GM18951 (cell line): ENCODE results near the gene UTP14C.
"Not testable (repeated sequence)": the region's sequence is repeated elsewhere in the genome, so short reads cannot be mapped to it uniquely, and the experiment has no call there.

Experiments used
- POLR2A ChIP-seq: IDR thresholded peaks from 4 replicates; pipeline ENCODE4 v1.6.1; 2011; ENCODE audit warnings: mild to moderate bottlenecking; ENCODE audit not compliant: insufficient read length, insufficient read depth; ENCODE audit errors: extremely low read depth
- in situ Hi-C: fragments of 300-500 bp; cut with MboI; formaldehyde crosslinking; loops from one replicate; pipeline ENCODE4 v1.12.0; 2022; ENCODE audit warnings: low sequenced_read_pairs, mixed read lengths, inconsistent platforms; ENCODE audit not compliant: unreplicated experiment

Gene UTP14C, protein sequence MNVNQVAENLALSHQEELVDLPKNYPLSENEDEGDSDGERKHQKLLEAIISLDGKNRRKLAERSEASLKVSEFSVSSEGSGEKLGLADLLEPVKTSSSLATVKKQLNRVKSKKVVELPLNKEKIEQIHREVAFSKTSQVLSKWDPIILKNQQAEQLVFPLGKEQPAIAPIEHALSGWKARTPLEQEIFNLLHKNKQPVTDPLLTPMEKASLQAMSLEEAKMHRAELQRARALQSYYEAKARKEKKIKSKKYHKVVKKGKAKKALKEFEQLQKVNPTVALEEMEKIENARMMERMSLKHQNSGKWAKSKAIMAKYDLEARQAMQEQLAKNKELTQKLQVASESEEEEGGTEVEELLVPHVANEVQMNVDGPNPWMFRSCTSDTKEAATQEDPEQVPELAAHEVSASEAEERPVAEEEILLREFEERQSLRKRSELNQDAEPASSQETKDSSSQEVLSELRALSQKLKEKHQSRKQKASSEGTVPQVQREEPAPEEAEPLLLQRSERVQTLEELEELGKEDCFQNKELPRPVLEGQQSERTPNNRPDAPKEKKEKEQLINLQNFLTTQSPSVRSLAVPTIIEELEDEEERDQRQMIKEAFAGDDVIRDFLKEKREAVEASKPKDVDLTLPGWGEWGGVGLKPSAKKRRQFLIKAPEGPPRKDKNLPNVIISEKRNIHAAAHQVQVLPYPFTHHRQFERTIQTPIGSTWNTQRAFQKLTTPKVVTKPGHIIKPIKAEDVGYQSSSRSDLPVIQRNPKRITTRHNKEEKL

DNA sequence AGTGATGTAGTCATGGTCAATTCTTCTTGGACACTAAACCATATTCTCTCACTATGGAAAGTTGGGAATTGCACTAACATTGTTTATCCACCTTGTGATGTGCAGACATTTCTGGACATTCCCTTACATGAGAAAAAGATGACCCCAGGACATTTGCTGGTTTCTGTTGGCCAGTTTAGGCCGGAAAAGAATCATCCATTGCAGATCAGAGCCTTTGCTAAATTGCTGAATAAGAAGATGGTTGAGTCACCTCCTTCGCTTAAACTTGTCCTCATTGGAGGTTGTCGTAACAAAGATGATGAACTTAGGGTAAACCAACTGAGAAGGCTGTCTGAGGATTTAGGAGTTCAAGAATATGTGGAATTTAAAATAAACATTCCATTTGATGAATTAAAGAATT, at the start of gene UTP14C:
TSS of gene UTP14C (plus strand) at position 211 of the 400 bp plus-strand sequence. CDS start 4,114 bp downstream, outside the sequence.
- in situ Hi-C loops, result no loop called here
- no peak for TF ChIP-seq POLR2A

DNA sequence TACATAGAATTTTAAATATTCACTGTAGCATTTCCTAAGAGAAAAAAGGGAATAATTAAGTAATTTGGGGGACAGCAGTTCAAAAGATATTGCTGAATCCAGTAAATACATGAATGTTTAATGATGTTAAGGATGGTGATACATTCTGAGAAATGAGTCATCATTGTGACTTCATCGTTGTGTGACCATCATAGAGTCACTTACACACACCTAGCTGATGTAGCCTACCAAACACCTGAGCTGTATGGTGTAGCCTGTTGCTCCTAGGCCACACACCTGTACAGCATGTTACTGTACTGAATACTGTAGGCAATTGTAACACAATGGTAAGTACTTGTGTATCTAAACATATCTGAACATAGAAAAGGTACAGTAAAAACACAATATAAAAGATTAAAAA, 48.1 kb upstream of the UTP14C start:
- in situ Hi-C loops, result no loop called here
- TF ChIP-seq POLR2A, result no peak

DNA sequence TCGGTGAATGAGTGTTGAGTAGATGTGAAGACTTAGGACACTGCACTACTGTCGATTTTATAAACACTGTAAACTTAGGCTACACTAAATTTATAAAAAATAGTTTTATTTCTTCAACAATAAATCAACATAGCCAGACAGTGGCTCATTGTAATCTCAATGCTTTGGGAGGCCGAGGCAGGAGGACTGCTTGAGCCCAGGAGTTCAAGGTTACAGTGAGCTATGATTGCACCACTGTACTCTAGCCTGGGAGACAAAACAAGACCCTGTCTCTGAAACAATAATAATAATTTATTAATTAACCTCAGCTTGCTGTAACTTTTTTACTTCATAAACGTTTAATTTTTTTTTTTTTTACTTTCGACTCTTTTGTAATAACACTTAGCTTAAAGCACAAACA, 47.6 kb upstream of the UTP14C start:
- in situ Hi-C loops, result no loop called here
- TF ChIP-seq POLR2A, result no peak

DNA sequence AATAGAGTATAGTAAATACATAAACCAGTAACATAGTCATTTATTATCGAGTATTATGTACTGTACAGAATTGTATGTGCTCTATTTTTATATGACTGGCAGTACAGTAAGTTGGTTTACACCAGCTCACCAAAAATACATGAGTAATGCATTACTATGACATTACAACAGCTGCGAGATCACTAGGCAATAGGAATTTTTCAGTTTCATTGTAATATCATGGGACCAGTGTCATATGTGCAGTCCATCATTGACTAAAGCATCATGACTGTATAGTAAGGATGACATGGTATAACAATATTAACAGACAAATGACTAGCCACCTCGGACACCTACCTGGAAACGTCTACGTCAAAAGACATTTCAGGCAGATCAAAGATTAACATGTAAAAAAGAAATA, 46.9 kb upstream of the UTP14C start:
- in situ Hi-C loops, result no loop called here
- TF ChIP-seq POLR2A, result no peak

DNA sequence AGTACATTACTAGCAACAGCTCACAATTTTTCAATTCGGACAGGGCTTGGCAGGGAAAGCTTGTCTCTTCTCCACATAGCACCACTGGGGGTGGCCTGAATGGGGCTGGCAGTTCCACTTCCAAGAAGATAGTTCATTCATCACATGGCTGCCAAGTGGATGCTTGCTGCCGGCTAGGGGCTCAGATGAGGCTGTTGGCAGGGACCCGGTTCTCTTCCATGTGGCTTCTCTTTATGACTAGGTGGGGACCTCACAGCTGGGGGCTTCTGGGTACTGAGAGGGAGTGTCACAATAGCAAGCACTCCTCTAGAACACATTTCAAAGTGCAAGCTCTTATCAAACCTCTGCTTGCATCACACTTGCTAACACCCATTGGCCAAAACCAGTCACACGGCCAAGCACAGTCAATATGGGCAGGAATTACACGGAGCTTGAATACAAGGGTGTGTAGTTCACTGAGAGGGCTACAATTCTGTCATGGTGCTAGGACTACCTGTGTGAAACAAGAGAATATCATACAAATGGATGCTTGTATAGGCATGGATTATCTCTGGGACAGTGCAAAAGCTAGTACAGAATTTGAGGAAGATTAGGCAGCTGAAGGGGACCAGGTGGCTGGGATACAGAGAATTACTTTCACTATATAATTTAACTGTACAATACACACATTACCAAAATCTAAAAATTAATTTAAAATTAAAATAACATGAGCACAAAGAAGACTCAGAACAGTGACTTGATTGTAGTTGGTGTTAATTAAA, 45.5 kb upstream of the UTP14C start:
- TF ChIP-seq POLR2A, result no peak
- in situ Hi-C loops, result no loop called here

DNA sequence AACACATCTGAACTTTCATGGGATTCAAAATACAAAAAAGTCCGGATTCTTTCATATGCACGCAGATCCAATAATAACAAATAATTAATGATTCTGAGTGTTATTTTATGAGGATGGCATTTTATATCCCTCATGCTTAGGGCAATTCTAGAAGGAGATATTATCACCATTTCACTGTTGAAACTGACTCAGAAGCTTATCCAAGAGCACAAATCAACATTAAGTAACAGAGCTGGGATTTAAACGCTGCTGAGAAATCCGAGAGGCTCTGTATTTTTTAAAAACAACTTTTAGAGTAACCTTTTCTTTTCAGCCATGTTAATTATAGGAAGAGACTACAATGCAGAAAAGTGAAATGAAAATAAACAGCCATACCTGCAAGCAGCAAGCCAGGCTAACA, 43.6 kb upstream of the UTP14C start:
- TF ChIP-seq POLR2A, result no peak
- in situ Hi-C loops, result no loop called here

DNA sequence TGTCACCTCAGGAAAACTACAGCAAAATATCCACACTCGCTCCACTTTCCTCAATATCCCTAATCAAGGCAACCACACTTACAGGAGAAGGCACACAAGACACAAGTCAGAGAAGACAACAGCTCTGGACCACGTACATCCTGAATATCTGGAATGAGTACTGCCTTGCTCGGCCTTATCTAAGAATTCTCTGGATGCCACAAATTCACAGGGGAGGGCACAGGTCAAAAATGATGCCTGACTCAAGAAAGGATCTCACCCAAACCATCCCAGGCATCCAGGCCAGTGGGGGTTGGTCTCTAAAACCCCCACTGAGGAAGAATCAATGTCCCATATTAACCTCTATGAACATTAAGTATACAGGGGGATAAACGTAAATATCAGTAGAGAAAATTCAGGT, 43.1 kb upstream of the UTP14C start:
- TF ChIP-seq POLR2A, result no peak
- in situ Hi-C loops, result no loop called here

DNA sequence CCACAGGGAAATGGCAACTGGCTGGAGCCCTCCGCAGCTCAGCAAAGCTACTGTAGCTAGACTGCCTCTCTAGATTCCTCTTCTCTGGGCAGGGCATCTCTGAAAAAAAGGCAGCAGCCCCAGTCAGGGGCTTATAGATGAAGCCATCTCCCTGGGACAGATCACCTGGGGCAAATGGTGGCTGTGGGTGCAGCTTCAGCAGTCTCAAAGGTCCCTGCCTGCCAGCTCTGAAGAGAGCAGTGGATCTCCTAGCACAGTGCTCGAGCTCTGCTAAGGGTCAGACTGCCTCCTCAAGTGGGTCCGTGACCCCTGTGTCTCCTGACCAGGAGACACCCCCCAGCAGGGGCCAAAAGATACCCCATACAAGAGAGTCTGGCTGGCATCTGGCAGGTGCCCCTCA, 41.2 kb upstream of the UTP14C start:
- in situ Hi-C loops, result not testable (repeated sequence)

DNA sequence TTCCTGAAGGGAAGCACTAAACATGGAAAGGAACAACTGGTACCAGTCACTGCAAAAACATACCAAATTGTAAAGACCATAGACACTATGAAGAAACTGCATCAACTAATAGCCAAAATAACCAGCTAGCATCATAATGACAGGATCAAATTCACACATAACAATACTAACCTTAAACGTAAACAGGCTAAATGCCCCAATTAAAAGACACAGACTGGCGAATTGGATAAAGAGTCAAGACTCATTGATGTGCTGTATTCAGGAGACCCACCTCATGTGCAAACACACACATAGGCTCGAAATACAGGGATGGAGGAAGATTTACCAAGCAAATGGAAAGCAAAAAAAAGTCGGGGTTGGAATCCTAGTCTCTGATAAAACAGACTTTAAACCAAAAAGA, 39.6 kb upstream of the UTP14C start:
- in situ Hi-C loops, result not testable (repeated sequence)

DNA sequence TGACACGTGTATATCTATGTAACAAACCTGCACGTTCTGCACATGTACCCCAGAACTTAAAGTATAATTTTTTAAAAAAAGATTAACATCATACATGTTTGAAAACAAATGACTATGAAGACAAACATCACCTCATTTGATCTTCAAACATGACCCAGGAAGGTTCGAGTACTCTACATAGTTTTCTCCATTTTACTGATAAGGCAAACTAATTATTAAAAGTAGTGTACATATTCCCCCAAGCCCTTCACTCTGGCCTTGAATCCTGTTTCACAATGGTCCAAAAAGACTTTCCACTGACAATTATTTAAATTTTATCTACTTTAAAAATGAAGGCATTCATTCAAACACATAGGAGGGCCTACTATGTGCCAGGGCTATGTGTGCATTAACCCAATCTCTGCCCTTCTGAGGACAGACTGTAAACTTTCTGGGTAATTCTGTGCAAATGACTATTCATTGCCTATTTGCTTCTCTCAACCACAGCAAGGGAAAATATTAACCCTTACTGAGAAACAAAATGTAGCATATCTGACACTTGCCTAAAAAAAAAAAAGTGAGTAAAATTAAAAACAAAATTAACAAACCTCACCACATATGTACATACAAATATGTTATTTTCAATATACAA, 35.4 kb upstream of the UTP14C start:
- no peak for TF ChIP-seq POLR2A
- in situ Hi-C loops, result no loop called here

DNA sequence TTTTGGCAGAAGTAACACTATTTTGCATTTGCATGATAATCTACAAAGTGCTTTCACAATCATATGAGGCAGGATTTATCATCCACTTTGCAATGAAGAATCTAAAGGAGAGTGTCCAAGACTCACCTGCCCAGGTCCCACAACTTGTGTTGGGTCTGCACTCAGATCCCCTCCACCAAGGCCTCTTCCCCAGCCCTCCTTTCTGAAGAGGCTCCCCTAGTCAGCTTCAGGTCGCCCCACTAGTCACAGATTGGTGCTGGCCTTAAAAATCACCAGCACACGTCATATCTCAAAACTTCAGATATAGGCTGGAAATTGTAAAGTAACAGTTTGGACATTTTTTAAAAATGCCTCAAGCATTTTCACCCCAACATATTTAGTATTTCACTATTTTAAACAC, 30.8 kb upstream of the UTP14C start:
- TF ChIP-seq POLR2A, result no peak
- in situ Hi-C loops, result no loop called here

DNA sequence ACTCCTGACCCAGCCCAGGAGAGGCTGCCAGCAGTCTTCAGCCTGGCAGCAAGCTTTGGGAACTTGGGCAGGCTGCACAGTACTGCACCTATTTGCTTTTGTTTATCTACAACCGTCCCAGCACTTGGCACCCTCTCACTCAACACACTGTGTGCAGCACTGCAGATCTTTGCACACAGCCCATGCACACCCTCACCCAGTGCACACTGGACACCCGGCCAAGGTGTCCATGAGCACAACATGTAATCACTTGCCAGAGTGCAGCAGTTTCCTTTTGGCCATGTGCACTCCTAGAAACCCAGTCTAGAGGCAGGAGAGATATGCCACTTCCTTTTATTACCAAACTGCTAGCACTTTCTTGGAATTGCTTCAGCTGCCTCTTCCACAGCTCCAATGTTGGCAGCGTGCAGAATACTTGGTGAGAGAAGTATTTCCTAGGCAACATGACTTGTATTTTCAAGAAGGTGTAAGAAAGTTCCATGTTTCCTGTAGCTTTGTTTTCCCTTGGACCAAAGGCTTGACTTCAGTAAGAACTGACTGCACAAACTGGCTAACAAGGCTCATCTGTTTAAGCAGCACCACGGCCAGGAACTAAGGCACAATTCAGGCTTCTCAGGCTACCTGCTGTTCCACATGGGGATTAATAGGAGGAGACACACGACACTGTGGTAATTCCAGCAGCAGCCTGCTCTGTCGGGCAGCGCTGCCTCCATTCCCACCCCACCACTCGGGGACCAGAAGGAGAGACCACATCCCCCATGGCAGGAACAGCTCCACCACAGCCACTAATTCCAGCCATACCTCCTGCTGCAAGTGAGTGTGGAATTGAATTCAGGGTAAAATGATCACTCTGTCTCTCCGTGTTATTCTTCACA, 28.6 kb upstream of the UTP14C start:
- TF ChIP-seq POLR2A, result no peak
- in situ Hi-C loops, result no loop called here
